H1 (cell line): ENCODE measurements around the gene RAB36. TPM values are rescaled to one million over a fixed set of nuclear protein-coding genes. Genes with fewer than 3 reads are reported as not detected.

ENCODE experiments used
- CTCF ChIA-PET: fragments of 300-600 bp; sonication (Branson Sonifier 250); formaldehyde crosslinking; loops from one replicate; lab custom pipeline; 2021; ENCODE audit not compliant: partially characterized antibody; lab: Charles Lee
- POLR2A ChIA-PET: fragments of 300-600 bp; sonication (Branson Sonifier 250); formaldehyde crosslinking; loops from one replicate; lab custom pipeline; 2021; ENCODE audit warnings: inconsistent platforms; ENCODE audit not compliant: partially characterized antibody; lab: Charles Lee
- DNase-seq, 2 experiments: peaks; one replicate each; pipeline versions ENCODE4 v3.0.0 to v3.0.0-alpha.2; 2010 to 2022; ENCODE audit warnings: low spot score in 2 of 2, low read depth in 1 of 2, mixed read lengths in 1 of 2
- FAIRE-seq: peaks from 2 replicates; lab custom pipeline; 2011; peaks lifted over from hg19 to GRCh38; lab: Jason Lieb, UNC
- H2AFZ ChIP-seq: 2 replicates; pipeline ENCODE4 v1.8.1; 2012; ENCODE audit warnings: low read length, inconsistent platforms
- H2AK5ac ChIP-seq: 2 replicates; pipeline ENCODE4 v1.6.1; 2013; ENCODE audit warnings: low read depth, low read length
- H2BK120ac ChIP-seq: replicated peaks from 2 replicates; pipeline ENCODE3; 2013; ENCODE audit warnings: low read depth, low read length, inconsistent platforms
- H2BK12ac ChIP-seq: 2 replicates; pipeline ENCODE4 v1.6.1; 2013; ENCODE audit warnings: low read depth, low read length
- H2BK15ac ChIP-seq: 2 replicates; pipeline ENCODE4 v1.6.1; 2013; ENCODE audit warnings: low read length
- H2BK20ac ChIP-seq: 2 replicates; pipeline ENCODE4 v1.6.1; 2013; ENCODE audit warnings: low read length
- H2BK5ac ChIP-seq: 2 replicates; pipeline ENCODE4 v1.6.1; 2013; ENCODE audit warnings: low read depth, low read length
- H3K14ac ChIP-seq: 2 replicates; pipeline ENCODE4 v1.6.1; 2013; ENCODE audit warnings: inconsistent platforms; ENCODE audit not compliant: insufficient read length
- H3K18ac ChIP-seq: 2 replicates; pipeline ENCODE4 v1.6.1; 2013; ENCODE audit warnings: low read length; ENCODE audit errors: extremely low read depth
- H3K23ac ChIP-seq: 2 replicates; pipeline ENCODE4 v1.6.1; 2013; ENCODE audit warnings: inconsistent platforms; ENCODE audit not compliant: insufficient read length
- H3K23me2 ChIP-seq: 2 replicates; pipeline ENCODE4 v1.6.1; 2013; ENCODE audit warnings: low read depth, low read length
- H3K27ac ChIP-seq: 2 replicates; pipeline ENCODE4 v1.6.1; 2011; ENCODE audit warnings: low read depth, low read length, inconsistent platforms
- H3K27me3 ChIP-seq, 4 experiments: replicated peaks in 1 of 4; 1 replicate in 1 of 4; 2 replicates in 3 of 4; pipeline versions ENCODE4 v1.6.1 to v1.8.1; 2011 to 2013; ENCODE audit warnings: low read length in 3 of 4, mild to moderate bottlenecking in 3 of 4, inconsistent platforms in 2 of 4, mixed read lengths in 2 of 4, moderate library complexity in 1 of 4; ENCODE audit not compliant: control insufficient read depth in 3 of 4, insufficient read depth in 3 of 4; ENCODE audit errors: extremely low read depth in 1 of 4
- H3K36me3 ChIP-seq, 4 experiments: 2 replicates each; pipeline versions ENCODE4 v1.6.1 to v1.8.1; 2011 to 2013; ENCODE audit warnings: mild to moderate bottlenecking in 4 of 4, low read length in 3 of 4, moderate library complexity in 2 of 4, control low read depth in 1 of 4, inconsistent platforms in 1 of 4; ENCODE audit not compliant: insufficient read depth in 4 of 4, control insufficient read depth in 2 of 4
- H3K4ac ChIP-seq: replicated peaks from 2 replicates; pipeline ENCODE3; 2013; ENCODE audit warnings: low read length, low read depth, mixed read lengths, inconsistent platforms; ENCODE audit not compliant: insufficient read length
- H3K4me1 ChIP-seq, 4 experiments: replicated peaks in 1 of 4; 1 replicate in 1 of 4; 2 replicates in 3 of 4; pipeline versions ENCODE4 v1.6.1 to v1.8.1; 2011 to 2013; ENCODE audit warnings: low read length in 3 of 4, inconsistent platforms in 2 of 4, mixed read lengths in 1 of 4; ENCODE audit not compliant: insufficient read depth in 4 of 4, control insufficient read depth in 3 of 4
- H3K4me2 ChIP-seq, 2 experiments: 2 replicates each; pipeline versions ENCODE4 v1.6.1 to v1.8.1; 2011 to 2013; ENCODE audit warnings: low read depth in 2 of 2, low read length in 2 of 2, control low read depth in 1 of 2, inconsistent platforms in 1 of 2, mild to moderate bottlenecking in 1 of 2; ENCODE audit not compliant: insufficient read depth in 1 of 2
- H3K4me3 ChIP-seq, 4 experiments: fragments of 200-600, 300-600 bp in 1 of 4; sonication (generic), shearing (Covaris generic), sonication (Bioruptor Twin) in 1 of 4; 2 replicates each; pipeline versions ENCODE4 v1.5.1 to v1.8.1; 2011 to 2016; ENCODE audit warnings: low read length in 4 of 4, low read depth in 3 of 4, control low read depth in 2 of 4, inconsistent platforms in 2 of 4, mild to moderate bottlenecking in 2 of 4, mixed read lengths in 1 of 4, moderate library complexity in 1 of 4; ENCODE audit not compliant: insufficient read depth in 2 of 4; ENCODE audit errors: extremely low read depth in 1 of 4
- H3K56ac ChIP-seq: replicated peaks from 2 replicates; pipeline ENCODE3; 2013; ENCODE audit warnings: low read depth, mild to moderate bottlenecking, mixed read lengths, low read length, inconsistent platforms; ENCODE audit not compliant: insufficient read length
- H3K79me1 ChIP-seq: 2 replicates; pipeline ENCODE4 v1.6.1; 2013; ENCODE audit warnings: low read depth, low read length, control low read depth
- H3K79me2 ChIP-seq, 2 experiments: 2 replicates each; pipeline versions ENCODE4 v1.6.1 to v1.8.1; 2012 to 2013; ENCODE audit warnings: low read length in 2 of 2, mild to moderate bottlenecking in 2 of 2, inconsistent platforms in 1 of 2; ENCODE audit not compliant: insufficient read depth in 2 of 2, control insufficient read depth in 1 of 2
- H3K9ac ChIP-seq, 4 experiments: replicated peaks in 1 of 4; 1 replicate in 1 of 4; 2 replicates in 3 of 4; pipeline versions ENCODE4 v1.6.1 to v1.8.1; 2011 to 2013; ENCODE audit warnings: low read depth in 3 of 4, low read length in 3 of 4, control low read depth in 2 of 4, mild to moderate bottlenecking in 2 of 4, moderate library complexity in 2 of 4, inconsistent platforms in 1 of 4; ENCODE audit errors: extremely low read depth in 1 of 4
- H3K9me3 ChIP-seq, 2 experiments: 2 replicates each; pipeline versions ENCODE4 v1.6.1 to v1.8.1; 2012 to 2013; ENCODE audit warnings: mild to moderate bottlenecking in 2 of 2, moderate library complexity in 2 of 2, control low read depth in 1 of 2, inconsistent platforms in 1 of 2, low read depth in 1 of 2, low read length in 1 of 2, mixed read lengths in 1 of 2; ENCODE audit not compliant: insufficient read depth in 2 of 2
- H4K20me1 ChIP-seq, 2 experiments: replicated peaks in 1 of 2; 2 replicates each; pipeline versions ENCODE3 to v1.8.1; 2011 to 2013; ENCODE audit warnings: inconsistent platforms in 2 of 2, low read length in 2 of 2, mild to moderate bottlenecking in 1 of 2; ENCODE audit not compliant: insufficient read depth in 2 of 2, control insufficient read depth in 1 of 2
- H4K5ac ChIP-seq: 2 replicates; pipeline ENCODE4 v1.6.1; 2013; ENCODE audit warnings: low read length, low read depth, mixed read lengths, inconsistent platforms; ENCODE audit not compliant: insufficient read length
- H4K8ac ChIP-seq: 2 replicates; pipeline ENCODE4 v1.8.0; 2013; ENCODE audit warnings: mild to moderate bottlenecking, moderate library complexity, low read length, inconsistent platforms; ENCODE audit not compliant: insufficient read depth; ENCODE audit errors: extremely low read depth
- H4K91ac ChIP-seq: replicated peaks from 2 replicates; pipeline ENCODE3; 2013; ENCODE audit warnings: low read length, mixed read lengths, inconsistent platforms; ENCODE audit not compliant: insufficient read length
- CREB1 ChIP-seq: IDR thresholded peaks from 2 replicates; pipeline ENCODE4 v1.6.1; 2012; ENCODE audit warnings: inconsistent platforms
- WGBS, 2 experiments: shearing (Covaris generic) in 1 of 2; methylation state at CpG; one replicate each; pipeline versions ENCODE4 v1.1.6 to v1.1.7; 2013 to 2015; ENCODE audit warnings: low lambda C conversion rate in 2 of 2, mixed read lengths in 2 of 2, inconsistent platforms in 1 of 2, low coverage in 1 of 2, missing lambda C conversion rate in 1 of 2; ENCODE audit not compliant: insufficient replicate concordance in 2 of 2, insufficient coverage in 1 of 2, insufficient read length in 1 of 2; ENCODE audit errors: extremely low coverage in 1 of 2, missing lambda C conversion rate in 1 of 2; 5-methylcytosine and 5-hydroxymethylcytosine counted together
- polyA plus RNA-seq, 7 experiments: library from polyadenylated mRNA; depleted of rRNA in 3 of 7; stranded (reverse) in 5 of 7; unstranded in 2 of 7; fragments of >200 nt in 5 of 7; fragments of 200-250 nt in 2 of 7; gene quantifications; 1 replicate in 5 of 7; 2 replicates in 1 of 7; 4 replicates in 1 of 7; pipeline versions ENCODE4 v1.2.1 to v1.2.3, GENCODE V29; 2011 to 2013; ENCODE audit warnings: missing spikeins in 2 of 7, mixed read lengths in 2 of 7
- total RNA-seq: library from RNA; stranded (reverse); fragmentation: NEBNext Ultra II Directional; extraction: Animal tissue kit (Norgen Biotek cat#: 25700); gene quantifications from 2 replicates; pipeline ENCODE4 v1.2.1, GENCODE V29; 2021

The RAB36 gene
- total and polyA plus RNA-seq, 2 of the 8 experiments (the other 6 are each of a cell fraction or from before 2014, with no cell fraction given) = 1.0 to 1.5 TPM

DNA sequence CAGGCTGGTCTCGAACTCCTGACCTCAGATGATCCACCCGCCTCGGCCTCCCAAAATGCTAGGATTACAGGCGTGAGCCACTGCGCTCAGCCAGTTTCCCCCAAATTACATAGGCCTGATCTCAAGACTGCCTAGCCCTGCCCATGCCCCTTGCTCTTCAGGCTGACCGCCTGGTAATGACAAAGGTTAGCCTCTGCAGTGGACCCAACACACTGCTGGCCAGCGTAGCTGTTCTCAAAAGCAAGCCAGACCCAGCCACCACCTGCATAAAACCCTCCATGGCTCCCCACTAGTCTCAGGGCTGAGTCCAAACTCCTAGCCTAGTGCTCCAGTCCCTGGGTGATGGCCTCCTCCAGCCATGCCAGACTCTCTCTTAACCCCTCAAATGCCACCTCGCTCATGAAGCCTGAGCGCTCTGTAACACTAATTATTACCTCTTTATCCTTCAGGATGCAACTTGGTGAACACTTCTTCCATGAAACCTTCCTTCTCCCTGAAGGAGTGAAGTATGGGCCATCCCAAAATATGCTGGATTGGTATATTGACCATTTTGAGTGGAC lies 2.7 kb upstream of the RAB36 start:
- Histone ChIP-seq H3K4ac (no peak overlapping the region), H3K9ac (no peak overlapping the region)

More for the DNA sequence above, 2.7 kb upstream of the RAB36 start:
- H3K56ac ChIP-seq = no peak overlapping the region
- POLR2A ChIA-PET = no interaction called here
- H4K5ac ChIP-seq = no peak overlapping the region
- H3K18ac ChIP-seq = no peak overlapping the region
- no peak overlapping the region for H3K27ac ChIP-seq
- H2BK5ac ChIP-seq = no peak overlapping the region
- no peaks in the 10 kb centered on the region for H3K79me2 ChIP-seq
- H3K4me1 ChIP-seq = peaks cover 0 to 10% (median 4%) of the 10 kb centered on the region in 4 experiments; a peak in 4 of 7 replicates
- no peak overlapping the region for H3K14ac ChIP-seq
- no peaks in the 10 kb centered on the region for H4K20me1 ChIP-seq
- H2AFZ ChIP-seq = no peak overlapping the region
- no peak for TF ChIP-seq CREB1
- CTCF ChIA-PET = interaction anchor here (0.9 to 2.5 kb wide), 6 partner anchors 11 to 149 kb away, joined by 3 to 12 read pairs (median 5); no protein-coding TSS in a partner anchor
- no peak overlapping the region for H2BK12ac ChIP-seq
- H3K4me2 ChIP-seq = peak overlapping the region in 1 of 2 experiments; percentile 37; a peak in 1 of 4 replicates
- no peak overlapping the region for H3K4me3 ChIP-seq
- no peak overlapping the region for H4K8ac ChIP-seq
- no peak overlapping the region for H2BK15ac ChIP-seq
- FAIRE-seq (no peak), DNase-seq (no peak)
- no peaks in the 10 kb centered on the region for H3K9me3 ChIP-seq
- H3K23me2 ChIP-seq = peaks cover 6% of the 10 kb centered on the region; the same call in 1 of the 2 replicates
- H3K36me3 ChIP-seq = no peaks in the 10 kb centered on the region
- H3K27me3 ChIP-seq = peaks cover 0 to 14% (median 7%) of the 10 kb centered on the region in 4 experiments; a peak in 5 of 7 replicates
- no peak overlapping the region for H3K23ac ChIP-seq
- 88% methylated on average over 7 of the region's 9 CpGs; no CpG with 5 or more reads in 1 of the 2 experiments for WGBS, 2 experiments
- H2BK20ac ChIP-seq = no peak overlapping the region
- H2BK120ac ChIP-seq = no peak overlapping the region
- H3K79me1 ChIP-seq = no peaks in the 10 kb centered on the region
- H4K91ac ChIP-seq = no peak overlapping the region
- 0 out of 2 replicates have a peak overlapping the region, but pooled peaks have one; percentile 9 for H2AK5ac ChIP-seq
